GM19240 (cell line): Measurements from ENCODE around the gene PPP2R2C.

Experiments
- DNase-seq: peaks from one replicate; pipeline ENCODE4 v3.0.0; 2011; ENCODE audit warnings: low spot score; ENCODE audit not compliant: insufficient read length

The PPP2R2C gene

DNA sequence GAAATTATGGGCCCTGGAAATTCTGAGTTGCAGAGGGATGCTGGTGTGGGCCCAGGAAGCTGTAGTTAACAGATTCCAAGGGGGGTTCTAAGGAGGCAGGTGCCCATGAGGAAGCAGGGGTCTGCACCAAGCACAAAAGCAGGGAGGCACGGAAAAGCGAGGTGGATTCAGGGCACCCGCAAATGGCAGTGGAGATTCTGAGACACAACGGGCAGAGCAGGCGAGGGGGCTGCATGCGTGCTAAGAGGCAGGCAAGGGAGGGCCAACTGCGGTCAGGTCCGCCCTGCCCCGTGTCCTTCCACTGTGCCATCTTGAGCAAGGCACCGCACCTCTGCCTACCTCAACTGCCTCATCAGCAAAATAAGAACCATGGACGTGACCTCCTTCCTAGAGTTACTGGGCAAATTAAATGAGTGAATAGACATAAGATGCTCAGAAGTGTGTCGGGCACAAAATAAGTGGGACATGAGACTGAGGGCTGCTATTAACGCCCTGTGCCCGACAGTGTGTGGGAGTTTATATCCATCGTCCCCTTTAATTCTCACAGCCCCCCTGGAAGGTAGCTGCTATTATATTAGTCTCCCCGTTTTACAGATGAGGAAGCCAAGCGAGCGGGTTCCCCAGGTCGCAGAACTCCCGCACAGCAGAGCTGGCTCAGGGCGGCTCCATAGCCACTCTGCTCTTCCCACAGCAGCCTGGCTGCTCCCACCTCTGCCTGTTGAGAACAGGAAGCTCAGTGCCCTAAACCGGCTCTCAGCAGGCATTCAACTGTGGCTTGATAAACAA lies 67.6 kb downstream of the PPP2R2C start:
- no peak for DNase-seq

DNA sequence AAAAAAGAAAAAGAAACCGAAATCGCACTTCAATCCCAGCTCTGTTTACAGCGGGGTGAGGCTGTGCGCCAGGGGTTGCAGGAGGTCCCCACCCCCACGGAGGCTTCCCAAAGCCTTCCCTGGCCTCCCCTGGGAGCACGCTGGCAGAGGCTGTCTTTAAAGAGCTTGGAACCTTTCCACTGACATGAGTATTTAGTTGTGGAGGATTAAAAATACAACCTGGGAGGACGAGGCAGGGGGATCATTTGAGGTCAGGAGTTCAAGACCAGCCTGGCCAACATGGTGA lies 69.1 kb downstream of the PPP2R2C start:
- no peak for DNase-seq

DNA sequence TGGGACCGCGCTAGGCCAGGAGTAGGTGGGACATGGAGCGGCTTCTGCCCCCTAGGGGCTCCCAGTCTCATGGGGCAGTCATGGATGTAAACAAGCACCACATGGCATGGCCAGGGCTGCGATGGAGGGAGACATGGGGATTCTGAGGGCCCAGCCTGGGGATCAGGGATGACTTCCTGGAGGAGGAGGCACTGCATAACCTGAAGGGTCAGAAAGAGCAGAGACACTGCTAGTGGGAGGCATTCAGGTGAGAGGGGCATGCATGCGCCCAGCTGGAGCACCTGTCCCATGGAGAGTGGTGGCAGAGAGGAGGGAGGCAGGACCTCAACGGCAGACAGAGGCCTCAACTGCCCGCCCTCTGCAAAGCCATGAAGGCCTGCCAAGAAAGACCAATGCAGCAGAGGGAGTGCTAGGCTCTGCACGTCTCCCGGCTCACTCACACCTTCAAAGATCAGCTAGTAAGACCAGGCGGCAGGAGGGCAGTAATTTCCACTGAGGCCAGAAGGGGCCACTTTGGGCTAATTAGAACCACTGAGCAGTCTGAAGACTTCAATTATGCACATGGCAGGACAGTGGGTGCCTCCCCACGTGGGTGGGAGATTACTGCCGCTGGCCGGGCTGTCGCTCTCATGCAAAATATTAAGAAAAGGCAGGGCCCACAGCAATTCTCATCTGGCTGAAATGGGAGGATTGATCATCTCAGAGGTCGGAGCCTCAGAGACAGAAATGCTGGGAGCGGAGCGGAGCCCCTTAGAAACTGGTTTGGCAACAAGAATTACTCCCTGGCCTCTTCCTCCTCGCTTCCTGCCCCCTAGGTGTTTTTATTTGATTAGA lies 69.6 kb downstream of the PPP2R2C start:
- no peak for DNase-seq

DNA sequence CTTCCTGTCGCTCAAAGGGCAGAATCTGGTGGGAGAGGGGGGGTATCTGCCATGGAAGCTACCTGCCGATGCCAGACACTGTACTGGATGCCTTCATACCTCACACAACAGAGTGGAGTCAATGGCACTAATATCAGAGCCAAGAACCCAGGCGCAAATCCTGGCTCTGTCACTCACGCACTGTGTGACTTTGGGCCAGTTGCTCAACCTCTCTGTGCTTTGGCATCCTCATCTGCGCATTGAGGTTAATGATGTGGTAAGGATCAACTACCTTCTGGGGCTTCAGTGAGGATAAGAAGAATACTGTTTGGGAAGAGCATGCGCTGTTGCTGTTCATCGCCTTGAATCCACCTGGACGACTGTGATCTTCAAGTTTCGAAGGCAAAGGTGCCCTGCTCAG lies 70.6 kb downstream of the PPP2R2C start:
- DNase-seq, result no peak

DNA sequence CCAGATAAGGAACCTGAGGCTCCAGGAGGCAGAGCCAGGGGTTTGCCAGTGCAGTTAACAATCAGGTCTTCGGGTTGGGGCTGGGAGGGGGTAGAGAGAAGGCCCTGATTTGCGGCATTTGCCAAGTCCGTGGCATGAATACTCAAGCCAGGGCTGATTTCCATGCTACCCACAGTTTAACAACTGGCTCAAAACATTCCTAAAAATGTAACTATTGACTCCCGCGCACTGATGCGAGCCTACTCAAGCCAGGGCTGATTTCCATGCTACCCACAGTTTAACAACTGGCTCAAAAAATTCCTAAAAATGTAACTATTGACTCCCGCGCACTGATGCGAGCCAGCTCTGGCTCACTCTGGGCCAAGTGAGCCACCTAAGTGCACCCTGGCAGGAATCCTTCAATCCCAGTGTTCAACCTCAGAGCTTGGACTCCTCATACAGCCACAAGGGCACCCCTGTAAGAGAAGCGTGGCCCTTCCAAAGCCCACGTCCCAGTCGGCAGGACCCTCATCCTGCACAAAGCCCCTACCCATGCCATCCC lies 75.6 kb downstream of the PPP2R2C start:
- no peak for DNase-seq

DNA sequence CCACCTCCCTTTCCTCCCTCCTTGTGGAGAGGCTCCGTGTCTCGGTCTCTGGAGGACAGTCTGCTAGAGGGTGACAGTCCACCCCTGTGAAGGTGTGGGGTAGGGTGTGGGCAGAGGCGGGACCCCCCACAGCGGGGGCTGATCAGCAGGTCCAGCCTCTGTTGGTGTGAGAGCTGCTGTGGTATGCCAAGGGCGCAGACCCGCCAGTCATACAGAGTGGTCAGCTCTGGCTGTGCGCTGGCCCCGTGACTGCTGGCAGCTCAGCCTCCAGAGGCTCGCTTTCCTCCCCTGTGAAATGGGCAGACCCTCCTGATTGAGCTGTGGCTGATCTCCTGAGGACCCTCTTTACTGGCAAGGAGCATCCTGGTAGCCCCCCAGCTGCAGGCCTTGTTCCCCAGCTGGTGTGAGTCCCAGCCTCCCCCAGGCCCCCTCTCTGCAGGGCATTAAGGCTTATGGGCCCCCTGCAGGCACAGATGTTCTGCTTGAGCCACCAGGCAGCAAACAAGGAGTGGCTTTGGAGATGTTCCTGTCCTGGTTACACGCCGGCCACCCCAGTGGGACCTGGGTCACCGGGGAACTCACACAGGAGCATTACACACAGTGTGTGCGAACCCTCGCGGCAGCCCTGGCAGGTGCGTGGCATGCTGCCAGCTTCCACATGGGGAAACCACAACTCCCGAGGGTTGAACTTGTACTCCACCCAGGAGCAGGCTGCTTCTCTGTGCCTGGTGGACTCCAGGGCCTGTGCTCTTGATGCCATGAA lies 76.8 kb downstream of the PPP2R2C start:
- no peak for DNase-seq

DNA sequence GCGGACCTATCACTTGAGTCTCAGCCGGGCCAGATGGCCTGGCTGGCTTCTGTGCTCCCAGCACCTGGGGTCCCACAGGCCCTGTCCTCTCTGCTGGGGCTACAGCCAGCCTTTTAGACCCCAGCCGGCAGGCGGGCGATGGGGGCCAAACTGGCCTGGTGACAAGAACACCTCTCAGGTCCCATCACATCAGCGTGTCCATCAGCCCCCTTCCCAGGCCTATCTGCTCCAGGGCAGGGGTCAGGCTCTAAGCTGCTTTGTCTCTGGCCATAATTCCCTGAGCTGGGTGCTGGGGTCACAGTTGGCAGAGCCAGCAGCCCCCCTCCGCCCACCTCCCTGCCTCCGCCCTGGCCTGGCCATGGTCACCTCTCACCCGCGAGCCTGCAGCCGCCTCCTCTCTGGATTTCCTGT lies 77.7 kb downstream of the PPP2R2C start:
- DNase-seq, result no peak

DNA sequence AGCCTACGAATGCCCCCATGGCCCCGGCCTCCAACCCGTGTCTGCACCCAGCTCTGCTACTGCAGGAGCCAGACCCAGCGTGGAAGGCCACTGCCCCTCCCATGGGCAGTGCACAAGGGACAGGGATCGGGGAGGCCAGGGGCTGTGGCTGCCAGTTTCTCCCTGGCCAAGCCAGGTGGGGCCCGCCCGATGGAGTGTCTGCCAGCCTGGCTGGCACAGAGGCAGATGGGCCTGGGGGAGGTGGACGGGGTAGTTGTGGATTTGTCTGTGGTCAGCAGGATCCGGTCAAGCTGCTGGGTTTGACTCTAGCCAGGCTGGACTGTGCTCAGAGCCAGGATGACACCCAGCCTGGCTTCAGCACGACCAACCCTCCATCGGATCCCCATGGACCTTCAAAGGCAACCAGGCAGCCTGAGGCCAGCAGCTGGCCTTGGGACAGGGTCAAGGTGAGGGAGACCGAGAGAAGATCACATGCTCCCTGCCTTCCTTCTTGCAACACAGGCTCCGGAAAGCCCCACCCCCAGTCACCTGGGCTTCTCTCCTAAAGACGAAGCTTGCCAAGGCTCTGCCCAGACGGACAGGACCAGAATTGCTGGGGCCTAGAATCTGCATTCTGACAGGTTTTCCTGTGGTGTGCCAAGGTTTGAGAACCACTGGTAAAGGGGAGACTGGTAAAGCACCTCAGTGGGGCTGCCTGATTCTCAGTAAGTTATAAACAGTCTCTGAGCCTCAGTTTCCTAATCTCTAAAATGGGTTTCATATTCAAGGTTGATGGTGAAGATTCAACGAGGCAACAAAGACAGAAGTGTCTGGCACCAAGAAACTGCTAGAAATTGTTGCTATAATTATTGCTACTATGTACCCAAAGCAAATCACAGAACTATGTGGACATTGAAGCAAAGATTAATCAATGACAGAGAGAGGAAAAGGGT lies 78.6 kb downstream of the PPP2R2C start:
- no peak for DNase-seq

DNA sequence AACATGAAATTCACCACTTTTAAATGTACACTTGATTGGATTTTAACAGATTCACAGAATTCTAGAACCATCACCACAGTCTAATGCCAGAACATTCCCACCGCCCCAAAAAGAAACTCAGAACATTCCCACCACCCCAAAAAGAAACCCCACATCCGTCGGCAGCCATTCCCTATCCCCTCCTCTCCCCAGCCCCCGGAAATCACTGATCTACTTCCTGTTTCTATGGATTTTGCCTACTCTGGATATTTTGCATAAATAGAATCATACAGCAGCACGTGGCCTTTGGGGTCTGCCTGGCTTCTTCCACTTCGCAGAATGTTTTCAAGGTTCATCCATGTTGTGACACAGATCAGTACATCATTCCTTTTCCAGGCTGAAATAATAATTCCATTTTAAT lies 79.3 kb downstream of the PPP2R2C start:
- no peak for DNase-seq

DNA sequence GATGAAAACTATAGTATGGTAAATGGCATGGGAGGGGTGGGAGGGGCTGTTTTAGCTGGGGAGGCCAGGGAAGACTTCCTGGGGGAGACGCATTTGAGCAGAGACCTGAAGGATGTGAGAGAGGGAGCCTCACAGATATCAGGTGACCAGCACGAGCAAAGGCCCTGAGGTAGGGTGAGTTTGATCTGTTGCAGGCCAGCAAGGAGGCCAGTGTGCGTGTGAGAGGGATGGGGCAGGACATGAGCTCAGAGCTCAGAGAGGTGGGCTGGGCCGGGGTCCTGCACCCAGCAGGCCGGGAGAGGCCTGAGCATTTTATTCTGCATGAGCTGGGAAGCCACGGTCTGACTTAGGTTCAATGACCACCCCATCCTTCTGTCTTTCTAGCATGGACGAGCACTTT lies 80.0 kb downstream of the PPP2R2C start:
- DNase-seq, result no peak

DNA sequence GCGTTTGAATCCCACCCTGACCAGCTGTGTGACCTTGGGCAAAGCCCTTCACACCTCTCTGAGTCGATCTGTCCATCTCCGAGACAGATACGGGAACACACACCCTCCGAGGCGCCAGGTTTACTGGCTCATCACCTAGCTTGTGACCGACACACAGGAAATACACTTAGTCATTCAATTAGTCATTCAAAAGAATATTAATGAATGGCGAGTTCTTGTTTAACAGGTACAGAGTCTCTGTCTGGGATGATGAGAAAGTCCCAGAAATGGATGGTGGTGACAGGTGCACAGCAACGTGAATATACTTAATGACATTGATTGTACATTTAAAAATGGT lies 80.6 kb downstream of the PPP2R2C start:
- no peak for DNase-seq

DNA sequence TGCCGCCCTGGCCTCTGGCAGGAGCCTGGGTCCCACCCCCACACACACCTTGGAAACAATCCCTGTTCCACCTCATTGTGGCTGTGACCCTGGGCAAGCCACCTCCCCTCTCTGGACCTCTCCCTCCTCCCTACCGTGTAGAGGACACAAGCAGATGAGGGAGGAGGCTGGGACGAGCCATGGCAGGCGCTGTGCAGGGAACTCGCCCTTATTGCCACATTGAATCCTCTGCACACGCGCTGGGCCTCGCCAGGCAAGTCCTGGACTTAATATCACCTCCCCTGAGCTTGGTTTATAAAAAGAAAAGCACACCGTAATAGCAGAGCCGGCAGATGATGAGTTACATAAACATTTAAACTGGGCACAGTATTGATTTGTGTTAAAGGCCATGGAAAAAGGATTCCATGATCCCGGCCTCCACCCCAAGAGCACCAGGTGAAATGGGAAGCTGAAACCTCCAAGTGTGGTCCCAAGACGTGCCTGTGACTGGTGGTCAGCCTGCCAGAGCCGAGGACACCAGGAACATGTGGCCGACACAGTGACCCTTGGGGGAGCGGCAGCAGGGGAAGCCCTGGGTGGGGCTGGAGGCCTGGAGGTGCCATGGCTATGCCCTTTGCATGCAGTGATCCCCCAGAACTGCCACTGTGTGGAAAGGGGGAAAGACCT lies 81.1 kb downstream of the PPP2R2C start:
- DNase-seq, result no peak

DNA sequence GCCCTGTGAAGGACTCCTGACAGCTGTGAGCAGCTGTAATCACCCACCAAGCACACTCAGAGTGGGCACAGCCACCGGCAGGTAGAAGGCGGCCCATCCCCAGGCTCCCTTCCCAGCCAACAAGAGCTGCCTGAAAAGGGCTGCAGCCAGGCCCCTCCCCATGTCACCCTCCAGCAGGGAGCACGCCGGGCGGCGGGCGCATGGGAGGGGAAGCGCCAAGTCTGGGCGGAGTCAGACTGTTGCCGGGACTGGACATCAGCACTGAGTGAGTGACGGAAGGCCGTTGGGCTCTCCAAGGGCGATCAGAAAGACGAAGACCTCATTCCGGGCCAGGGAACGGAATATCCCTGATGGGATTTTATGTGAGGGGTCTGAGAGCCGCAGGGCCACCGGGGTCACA lies 82.1 kb downstream of the PPP2R2C start:
- DNase-seq, result no peak

DNA sequence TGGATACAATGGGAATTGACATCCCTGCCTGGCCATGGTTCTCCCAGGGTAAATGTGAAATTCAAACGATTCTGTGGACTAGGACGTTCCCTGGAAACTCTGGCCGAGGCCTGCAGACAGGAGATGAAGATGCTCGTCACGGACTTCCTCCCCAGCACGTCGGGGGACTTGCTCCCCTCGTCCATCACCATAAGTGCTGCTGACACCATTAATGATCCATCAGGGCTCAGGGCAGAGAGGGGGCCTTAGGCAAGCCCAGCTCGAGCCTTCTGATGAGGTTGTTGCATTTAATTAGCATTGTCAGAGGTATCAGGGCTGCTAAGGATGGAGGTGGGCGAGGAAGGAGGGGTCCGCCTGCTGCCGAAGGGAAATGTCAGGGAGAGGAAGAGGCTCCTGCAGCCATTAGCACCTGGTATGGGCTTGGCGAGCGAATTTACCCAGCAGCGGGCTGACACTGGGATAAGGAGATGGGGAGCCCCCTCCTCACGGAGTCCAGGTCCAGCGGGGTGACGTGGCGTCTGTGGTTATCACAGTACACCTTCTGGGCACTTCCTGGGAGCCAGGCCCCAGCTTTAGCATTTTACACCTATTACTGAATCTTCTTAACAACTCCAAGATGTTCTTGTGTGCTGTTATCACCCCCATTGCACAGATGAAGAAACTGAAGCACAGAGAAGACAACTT lies 83.1 kb downstream of the PPP2R2C start:
- no peak for DNase-seq

DNA sequence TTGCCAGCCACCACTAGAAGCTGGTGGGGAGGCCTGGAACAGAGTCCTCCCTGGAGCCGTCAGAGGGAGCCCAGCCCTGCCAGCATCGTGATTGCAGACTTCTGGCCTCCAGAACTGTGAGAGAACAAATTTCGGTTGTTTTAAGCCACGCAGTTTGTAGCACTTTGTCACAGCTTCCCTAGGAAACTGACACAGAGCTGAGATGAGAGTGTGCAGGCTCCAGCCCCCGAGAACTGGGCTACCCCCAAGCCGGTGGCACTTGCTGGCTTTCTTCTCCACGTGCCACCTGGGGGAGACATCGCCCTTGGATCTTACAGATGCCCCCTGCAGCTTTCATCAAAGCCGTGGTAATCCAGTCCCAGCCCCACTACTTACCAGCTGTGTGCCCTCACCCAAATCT lies 83.7 kb downstream of the PPP2R2C start:
- no peak for DNase-seq

DNA sequence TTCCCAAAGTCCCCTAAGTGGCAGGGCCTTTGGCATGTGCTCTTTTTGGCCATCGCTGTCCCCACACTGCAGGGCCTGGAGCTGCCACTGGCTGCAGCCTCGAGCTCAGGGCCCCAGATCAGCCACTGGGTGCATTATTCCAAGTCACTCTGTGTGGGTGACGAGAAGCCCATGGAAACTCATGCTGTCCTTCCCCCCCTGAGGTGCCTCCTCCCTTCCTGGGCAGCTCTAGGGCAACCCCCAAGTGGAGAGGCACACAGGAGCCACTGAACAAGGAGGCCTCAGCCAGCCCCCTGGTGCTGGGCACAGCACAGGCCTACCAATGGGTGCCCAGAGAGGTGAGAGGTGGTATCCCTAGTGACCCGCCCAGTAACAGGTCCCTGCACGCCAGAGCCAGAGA lies 84.5 kb downstream of the PPP2R2C start:
- DNase-seq, result no peak

DNA sequence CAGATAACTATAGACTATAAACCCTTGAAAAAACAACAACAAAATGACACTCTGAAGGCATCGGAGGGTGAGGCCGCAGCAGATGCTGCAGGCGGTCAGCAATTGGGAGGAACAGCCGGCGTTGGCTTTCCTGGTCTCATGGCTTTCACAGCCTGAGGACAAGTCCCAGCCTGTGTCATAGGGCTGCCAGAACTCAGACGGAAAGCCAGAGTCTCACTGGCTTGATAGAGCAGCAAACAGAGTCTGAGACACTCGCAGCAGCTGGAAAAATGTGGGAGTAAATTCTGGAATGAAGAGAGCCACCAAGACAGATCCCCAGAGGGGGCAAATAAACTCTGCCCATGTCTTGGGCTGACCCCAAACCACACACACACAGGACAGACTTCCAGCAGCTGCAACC lies 86.3 kb downstream of the PPP2R2C start:
- no peak for DNase-seq

DNA sequence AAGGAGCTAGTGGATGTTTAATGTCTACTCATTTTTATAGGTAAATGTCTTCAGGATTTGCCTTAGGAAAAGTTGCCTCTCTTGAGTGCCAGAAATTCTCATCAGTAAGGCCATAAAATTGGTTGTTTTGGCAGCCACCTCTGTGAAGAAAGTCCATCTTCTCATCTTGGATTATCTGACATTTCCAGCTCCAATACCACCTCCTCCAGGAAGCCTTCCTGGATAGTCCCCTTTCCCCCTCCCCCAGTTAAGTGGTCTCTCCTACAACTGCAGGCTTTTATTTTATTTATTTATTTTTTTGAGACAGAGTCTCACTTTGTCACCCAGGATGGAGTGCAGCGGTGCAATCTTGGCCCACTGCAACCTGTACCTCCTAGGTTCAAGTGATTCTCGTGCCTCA lies 87.1 kb downstream of the PPP2R2C start:
- DNase-seq, result no peak

DNA sequence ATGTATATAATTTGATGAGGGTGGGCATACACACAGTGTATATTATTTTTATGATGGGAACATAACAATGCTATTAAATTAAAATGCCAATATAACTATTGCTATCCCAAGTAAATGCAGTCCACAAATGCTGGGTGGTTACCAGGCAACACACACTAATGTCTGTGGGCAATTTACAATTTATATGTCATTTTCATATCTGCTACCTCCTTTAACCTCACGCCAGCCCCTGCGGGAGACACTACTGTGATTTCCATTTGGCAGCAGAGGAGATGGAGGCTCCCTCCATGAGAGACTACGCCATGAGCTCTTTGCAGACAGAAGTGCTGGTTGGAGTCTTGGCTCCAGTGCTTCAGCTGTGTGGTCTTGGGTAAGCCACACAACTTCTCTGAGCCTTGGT lies 87.9 kb downstream of the PPP2R2C start:
- no peak for DNase-seq

DNA sequence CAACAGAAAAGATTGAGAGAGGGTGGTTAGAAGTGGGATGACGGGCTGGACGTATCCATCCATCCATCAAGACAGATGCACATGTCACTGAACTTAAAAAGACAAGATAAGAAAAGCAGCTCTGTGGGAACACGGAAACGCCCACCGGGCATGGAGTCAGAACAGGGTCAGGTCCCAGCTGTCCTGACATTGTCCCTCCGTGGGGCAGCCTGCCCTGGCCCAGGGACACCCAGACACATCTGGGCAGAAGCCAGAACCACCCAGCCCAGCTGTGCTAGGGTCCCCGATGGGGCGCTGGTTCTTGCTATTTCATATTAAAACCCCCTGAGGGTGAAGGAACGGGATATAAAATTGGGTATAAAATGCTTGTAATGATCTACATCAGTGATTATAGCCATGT lies 88.5 kb downstream of the PPP2R2C start:
- DNase-seq, result no peak
